Lower leg skin (tissue), 4 donors: ENCODE results near the gene ZNF362. TPM values are rescaled to one million over a fixed set of nuclear protein-coding genes. Genes with fewer than 3 reads are reported as not detected.
"Not testable (repeated sequence)": the region's sequence is repeated elsewhere in the genome, so short reads cannot be mapped to it uniquely, and the experiment has no call there.

ENCODE experiments used
- DNase-seq, 2 donors: peaks; one replicate each; pipeline ENCODE4 v3.0.0-alpha.2; 2019; ENCODE audit warnings: low spot score in 2 of 2
- H3K4me3 ChIP-seq: fragments of 200-600 bp; sonication (generic); 2 replicates; pipeline ENCODE4 v1.5.1; 2017; ENCODE audit warnings: mild to moderate bottlenecking, low read depth; ENCODE audit not compliant: poor library complexity, severe bottlenecking
- CTCF ChIP-seq, 3 donors: fragments of 450-650 bp; IDR thresholded peaks; one replicate each; pipeline ENCODE4 v1.5.1; 2016; ENCODE audit warnings: antibody characterized with exemption in 3 of 3, mild to moderate bottlenecking in 3 of 3, moderate library complexity in 2 of 3
- POLR2A ChIP-seq, 2 donors: fragments of 450-650 bp; IDR thresholded peaks; one replicate each; pipeline ENCODE4 v1.6.1; 2016 to 2017; ENCODE audit warnings: antibody characterized with exemption in 2 of 2, mild to moderate bottlenecking in 1 of 2, moderate library complexity in 1 of 2
- WGBS, 2 donors: methylation state at CpG; one replicate each; pipeline ENCODE4 v1.1.5; 2018; 5-methylcytosine and 5-hydroxymethylcytosine counted together
- intact Hi-C: fragments of 100-400 bp; cut with DNase I; formaldehyde crosslinking; loops from one replicate; pipeline ENCODE4 v1.15.0; 2023; ENCODE audit warnings: low total_unique reads
- total RNA-seq, 4 donors: library from RNA; depleted of rRNA; stranded (reverse); fragments of >200 nt; gene quantifications; one replicate each; pipeline ENCODE4 v1.1.0, GENCODE V29; 2016

ZNF362 gene
- total RNA-seq, 4 donors from 2014 or later, result 7.0 to 24.3 (median 19.9) TPM

- DNase-seq, result no peak
- intact Hi-C loops, result no loop called here
- H3K4me3 ChIP-seq, result no peak overlapping the region
- TF ChIP-seq CTCF (IDR thresholded peaks at IDR 0.05), result no peak
- TF ChIP-seq POLR2A (IDR thresholded peaks at IDR 0.05), result no peak
- 35 to 56% methylated on average over 2 of the region's 5 CpGs for WGBS, 2 donors
These were observed 51.2 kb downstream of the ZNF362 start for GRCh38 chr1:33307494-33307864.

GRCh38 chr1:33309351-33309750 lies 53.1 kb downstream of the ZNF362 start:
- intact Hi-C loops, H3K4me3 ChIP-seq, DNase-seq: not testable (repeated sequence)
- WGBS, 2 donors, result 97 to 100% methylated on average over 7 to 12 of the region's 32 CpGs

DNA sequence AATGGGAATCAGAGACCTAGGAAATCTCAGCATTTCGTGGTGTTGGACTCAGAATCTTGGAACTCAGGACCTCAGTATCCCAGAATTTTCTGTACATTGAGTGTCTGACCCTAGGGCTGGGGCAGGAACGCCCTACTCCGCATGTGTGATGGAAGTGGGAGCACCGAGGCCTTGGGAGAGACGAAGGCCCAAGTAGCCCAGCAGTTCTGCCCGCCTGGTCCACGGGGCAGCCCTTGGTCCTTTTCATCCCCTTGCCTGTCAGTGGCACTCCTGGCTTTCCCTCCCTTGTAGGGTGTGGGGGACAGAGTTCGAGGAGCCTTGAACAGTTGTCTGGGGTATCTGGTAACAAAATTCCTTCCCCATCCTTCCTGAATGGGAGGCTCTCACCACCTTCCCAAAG lies 54.4 kb downstream of the ZNF362 start:
- TF ChIP-seq POLR2A (IDR thresholded peaks at IDR 0.05) (no peak), CTCF (IDR thresholded peaks at IDR 0.05) (no peak)
- 79 to 97% methylated on average over 7 to 8 of the region's 8 CpGs for WGBS, 2 donors
- no peak overlapping the region for H3K4me3 ChIP-seq
- intact Hi-C loops, result no loop called here
- DNase-seq, result no peak

GRCh38 chr1:33311706-33312412 lies 55.6 kb downstream of the ZNF362 start:
- H3K4me3 ChIP-seq, result no peak overlapping the region
- DNase-seq, result no peak
- intact Hi-C loops, result no loop called here
- 85 to 88% methylated on average over 7 of the region's 7 CpGs for WGBS, 2 donors
- TF ChIP-seq POLR2A (IDR thresholded peaks at IDR 0.05) (no peak), CTCF (IDR thresholded peaks at IDR 0.05) (no peak)

GRCh38 chr1:33312413-33312749 lies 56.1 kb downstream of the ZNF362 start:
- 69 to 74% methylated on average over 5 of the region's 5 CpGs for WGBS, 2 donors
- DNase-seq, result no peak
- intact Hi-C loops, result no loop called here
- no peak overlapping the region for H3K4me3 ChIP-seq
- TF ChIP-seq POLR2A (IDR thresholded peaks at IDR 0.05) (no peak), CTCF (IDR thresholded peaks at IDR 0.05) (no peak)

- WGBS, 2 donors, result 91 to 93% methylated on average over 9 of the region's 9 CpGs
- TF ChIP-seq POLR2A (IDR thresholded peaks at IDR 0.05) (no peak), CTCF (IDR thresholded peaks at IDR 0.05) (no peak)
- intact Hi-C loops, result no loop called here
These were observed 58.1 kb downstream of the ZNF362 start for GRCh38 chr1:33314416-33314815.

More at GRCh38 chr1:33314416-33314815, 58.1 kb downstream of the ZNF362 start:
- DNase-seq, result no peak
- no peak overlapping the region for H3K4me3 ChIP-seq
